ENCODE results near the gene FFAR1.

Gene FFAR1, protein sequence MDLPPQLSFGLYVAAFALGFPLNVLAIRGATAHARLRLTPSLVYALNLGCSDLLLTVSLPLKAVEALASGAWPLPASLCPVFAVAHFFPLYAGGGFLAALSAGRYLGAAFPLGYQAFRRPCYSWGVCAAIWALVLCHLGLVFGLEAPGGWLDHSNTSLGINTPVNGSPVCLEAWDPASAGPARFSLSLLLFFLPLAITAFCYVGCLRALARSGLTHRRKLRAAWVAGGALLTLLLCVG (N-terminal part only)

DNA sequence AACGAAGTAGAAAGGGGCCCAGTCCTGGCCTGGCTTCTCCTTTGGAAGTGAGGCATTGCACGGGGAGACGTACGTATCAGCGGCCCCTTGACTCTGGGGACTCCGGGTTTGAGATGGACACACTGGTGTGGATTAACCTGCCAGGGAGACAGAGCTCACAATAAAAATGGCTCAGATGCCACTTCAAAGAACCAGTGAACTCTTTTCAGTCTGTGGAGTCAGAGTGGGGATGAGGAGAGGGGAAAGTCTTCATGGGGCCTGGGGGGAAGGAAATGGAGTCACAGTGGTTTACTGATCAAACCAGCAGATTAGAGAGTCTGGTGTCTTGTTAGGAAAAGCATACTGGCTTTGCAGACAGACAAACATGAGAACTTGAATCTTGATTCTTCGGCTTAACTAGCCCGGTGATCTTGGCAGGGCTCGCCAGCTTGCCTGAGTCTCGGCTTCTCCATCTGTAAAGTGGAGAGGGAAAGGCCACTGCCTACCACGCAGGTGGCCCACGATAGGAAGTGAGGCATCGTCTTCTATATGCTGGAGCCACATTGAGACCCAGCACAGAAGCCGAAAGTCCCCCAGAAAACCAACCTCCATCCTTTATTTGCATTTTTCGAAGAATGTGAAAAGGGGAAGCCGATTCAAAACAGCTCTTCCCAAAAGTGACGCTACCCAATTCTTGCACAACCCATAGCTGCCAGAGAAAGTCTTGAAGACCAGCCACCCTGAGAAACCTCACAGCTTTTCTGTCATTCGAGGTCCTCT lies at the start of gene FFAR1:
Gene FFAR1 (plus strand): TSS at position 732 of the 759 bp plus-strand sequence. CDS start 3,650 bp downstream, outside the sequence.
- DNase-seq, result peak; percentile 73

DNA sequence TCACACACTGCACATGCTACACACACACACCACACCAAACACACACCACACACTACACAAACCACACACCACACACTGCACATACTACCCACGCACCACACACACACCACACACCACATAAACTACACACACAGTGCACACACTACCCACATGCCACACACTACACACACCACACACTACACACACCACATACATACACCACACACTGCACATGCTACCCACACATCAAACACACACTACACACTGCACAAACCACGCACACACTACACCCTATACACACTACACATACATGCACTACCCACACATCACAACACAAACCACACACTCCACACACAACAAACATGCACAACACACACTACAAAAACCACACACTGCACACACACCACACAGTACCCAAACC lies 49.8 kb upstream of the FFAR1 start:
- no peak for DNase-seq

DNA sequence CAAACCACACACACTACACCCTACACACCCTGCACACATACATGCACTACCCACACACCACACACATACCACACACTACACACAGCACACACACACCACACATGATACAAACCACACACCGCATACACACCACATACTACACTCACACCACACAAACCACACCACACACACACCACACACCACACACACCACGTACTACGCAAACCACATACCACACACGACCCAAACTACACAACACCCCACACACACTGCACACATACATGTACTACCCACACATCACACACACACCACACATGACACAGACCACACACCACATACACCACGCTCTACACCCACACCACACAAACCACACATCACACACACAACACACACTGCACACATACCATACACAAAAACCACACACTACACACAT lies 49.1 kb upstream of the FFAR1 start:
- DNase-seq, result no peak

DNA sequence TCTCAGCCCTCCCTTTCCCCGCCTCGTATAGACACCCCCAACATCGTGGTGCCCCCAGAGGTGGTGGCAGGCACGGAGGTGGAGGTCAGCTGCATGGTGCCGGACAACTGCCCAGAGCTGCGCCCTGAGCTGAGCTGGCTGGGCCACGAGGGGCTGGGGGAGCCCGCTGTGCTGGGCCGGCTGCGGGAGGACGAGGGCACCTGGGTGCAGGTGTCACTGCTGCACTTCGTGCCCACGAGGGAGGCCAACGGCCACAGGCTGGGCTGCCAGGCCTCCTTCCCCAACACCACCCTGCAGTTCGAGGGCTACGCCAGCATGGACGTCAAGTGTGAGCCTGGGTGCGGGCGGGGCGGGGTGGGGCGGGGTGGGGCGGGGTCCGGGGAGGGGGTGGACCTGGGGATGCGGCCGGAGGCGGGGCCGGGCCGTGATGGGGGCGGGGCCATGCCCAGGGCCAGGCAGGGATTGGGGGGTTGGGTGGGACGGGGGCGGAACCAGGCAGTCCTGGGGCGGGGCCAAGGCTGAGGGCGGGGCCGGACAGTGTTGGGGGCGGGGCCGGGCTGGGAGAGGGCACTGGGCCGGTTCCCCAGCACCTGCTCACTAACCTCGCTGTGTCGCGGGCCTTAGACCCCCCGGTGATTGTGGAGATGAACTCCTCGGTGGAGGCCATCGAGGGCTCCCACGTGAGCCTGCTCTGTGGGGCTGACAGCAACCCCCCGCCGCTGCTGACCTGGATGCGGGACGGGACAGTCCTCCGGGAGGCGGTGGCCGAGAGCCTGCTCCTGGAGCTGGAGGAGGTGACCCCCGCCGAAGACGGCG lies 48.0 kb upstream of the FFAR1 start:
- no peak for DNase-seq

DNA sequence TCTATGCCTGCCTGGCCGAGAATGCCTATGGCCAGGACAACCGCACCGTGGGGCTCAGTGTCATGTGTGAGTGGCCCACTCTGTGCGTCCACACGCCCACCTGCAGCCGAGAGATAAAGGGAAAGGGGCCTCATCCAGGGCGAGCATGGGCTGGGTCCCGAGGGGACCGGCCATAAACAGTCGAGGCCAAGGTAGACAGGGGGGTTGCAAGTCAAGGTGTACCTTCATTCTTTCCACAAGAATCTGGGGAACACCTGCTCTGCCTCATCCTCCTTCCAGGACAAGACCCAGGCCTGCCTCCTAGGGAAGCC lies 47.4 kb upstream of the FFAR1 start:
- no peak for DNase-seq

DNA sequence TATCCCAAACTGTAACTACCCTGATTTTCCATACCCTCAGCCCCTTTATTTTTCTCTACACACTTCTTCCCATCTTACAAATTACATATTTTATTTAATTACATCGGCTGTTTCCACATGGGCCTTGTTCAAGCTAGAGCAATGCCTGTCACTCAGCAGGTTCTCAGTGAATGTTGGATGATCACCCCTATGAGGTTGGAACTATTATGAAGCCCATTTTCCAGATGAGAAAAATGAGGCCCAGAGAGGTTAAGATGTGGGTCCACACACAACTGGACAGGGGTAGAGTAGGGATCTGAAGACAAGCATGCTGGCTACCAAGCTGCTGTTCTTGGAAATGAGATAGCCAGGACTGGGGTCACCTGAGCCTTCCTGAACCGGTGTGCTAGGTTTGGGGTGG lies 45.7 kb upstream of the FFAR1 start:
- no peak for DNase-seq

DNA sequence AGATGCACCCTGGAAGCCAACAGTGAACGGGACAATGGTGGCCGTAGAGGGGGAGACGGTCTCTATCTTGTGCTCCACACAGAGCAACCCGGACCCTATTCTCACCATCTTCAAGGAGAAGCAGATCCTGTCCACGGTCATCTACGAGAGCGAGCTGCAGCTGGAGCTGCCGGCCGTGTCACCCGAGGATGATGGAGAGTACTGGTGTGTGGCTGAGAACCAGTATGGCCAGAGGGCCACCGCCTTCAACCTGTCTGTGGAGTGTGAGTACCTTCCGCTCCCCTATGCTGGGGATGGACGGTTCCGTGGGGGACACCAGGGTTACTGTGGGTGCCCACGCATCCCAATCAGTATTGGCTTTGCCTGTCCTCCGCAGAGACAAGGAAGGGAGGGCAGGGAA lies 45.3 kb upstream of the FFAR1 start:
- DNase-seq, result no peak

DNA sequence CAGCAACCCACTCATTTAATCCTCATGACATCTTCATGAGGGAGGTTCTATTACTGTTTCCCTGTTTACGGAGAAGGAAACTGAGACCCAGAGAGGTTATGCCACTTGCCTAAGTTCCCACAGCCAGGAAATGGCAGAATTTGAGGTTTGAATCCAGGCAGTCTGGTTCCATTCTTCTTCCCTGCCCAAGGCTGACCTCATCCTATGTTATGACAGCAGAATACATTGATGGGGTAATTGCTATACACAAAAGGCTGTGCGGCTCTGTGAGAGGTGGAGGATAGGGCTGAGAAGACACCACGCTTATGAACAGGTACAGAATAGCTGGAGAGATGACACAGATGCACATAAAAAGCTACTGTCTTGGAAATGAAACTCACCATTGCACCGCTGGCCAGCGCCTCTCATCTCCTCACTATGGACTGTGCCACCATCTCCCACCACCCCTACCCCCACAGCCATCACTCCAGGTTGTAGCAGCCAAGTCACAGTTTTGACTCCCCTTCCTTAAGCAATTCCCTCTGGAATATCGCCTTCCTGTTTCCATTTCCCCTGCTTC lies 44.3 kb upstream of the FFAR1 start:
- no peak for DNase-seq

DNA sequence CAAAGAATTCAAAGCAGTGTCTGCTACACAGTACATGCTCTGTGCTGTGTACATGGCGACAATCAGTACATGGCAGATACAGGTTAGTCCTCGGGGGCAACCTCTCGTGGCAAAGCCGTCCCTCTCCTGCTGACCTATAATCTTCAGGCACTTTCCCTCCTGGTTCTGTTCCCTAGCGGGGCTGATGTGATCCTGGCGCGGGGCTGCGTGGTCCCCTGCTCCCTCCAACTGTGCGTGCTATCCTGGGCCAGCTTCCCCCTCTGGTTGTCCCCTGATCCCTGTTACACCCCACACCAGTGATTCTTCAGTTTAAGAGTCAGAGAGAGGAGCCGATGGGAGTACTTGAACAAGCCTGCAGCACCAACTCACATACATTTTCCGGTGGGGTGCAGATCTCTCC lies 43.7 kb upstream of the FFAR1 start:
- no peak for DNase-seq

DNA sequence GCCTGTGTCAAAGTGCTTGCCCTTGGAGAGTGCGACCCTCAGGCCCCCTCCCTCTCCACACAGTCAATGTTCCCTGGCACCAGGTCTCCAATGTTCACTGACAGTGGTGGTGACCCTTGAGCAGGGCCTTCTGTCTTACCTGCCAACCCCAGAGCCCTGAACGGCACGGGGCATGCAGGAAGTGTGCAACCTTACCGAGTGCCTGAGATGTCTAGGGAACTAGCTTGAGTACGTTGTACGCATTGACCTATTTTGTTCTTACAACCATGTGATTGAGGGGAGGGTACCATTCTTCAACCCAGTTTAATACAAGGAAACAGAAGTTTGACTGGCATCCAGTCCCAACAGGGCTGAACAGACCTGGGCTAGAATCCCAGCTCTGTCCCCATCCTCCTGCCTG lies 42.5 kb upstream of the FFAR1 start:
- DNase-seq, result no peak

DNA sequence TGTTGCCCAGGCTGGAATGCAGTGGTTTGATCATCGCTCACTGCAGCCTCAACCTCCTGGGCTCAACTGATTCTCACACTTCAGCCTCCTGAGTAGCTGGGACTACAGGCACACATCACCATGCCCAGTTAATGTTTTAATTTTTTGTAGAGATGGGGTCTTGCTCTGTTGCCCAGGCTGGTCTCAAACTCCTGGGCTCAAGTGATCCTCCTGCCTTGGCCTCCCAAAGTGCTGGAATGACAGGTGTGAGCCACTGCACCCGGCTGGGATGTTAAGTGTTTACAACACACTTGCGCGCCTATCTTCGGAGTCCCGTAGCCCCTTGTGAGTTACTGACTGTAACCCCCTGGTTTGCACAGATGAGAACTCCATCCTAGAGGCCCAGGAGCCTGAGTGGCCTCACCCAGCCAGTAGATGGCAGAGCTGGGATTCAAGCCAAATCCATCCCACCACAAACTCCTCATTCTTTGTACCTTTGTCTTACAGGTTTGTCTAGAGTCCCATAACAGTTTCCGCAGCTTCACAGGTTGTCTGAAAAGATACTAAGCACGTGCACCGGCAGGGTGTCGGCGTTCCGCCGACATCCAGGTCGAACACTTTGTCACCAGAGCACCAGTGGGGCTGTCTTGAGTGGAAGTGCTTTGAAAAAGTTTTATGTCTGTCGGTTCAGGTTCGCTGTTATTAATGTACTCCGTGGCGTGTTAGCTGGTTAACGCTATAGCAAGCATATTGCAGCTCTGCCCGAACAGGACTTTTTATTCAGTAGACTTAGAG lies 41.0 kb upstream of the FFAR1 start:
- peak; percentile 20 for DNase-seq

DNA sequence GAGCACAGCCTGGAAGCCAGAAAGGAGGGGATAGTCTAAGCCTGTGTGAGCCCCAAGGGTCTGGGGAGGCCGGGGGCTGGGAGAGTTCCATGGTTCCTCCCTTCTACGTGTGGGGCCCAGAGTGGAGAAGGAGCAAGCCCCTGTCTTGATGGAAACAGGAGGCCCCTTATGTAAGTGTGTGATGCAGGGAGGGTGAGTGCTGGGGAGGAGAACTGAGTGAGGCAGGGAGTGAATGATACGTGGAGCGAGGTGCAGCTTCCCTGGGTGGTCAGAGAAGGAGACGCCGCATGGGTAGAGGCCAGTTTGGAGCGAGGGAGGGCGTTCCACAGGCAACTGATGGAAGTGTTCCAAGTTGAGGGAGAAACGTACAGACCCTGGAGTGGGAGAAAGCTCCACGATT lies 39.8 kb upstream of the FFAR1 start:
- DNase-seq, result no peak

DNA sequence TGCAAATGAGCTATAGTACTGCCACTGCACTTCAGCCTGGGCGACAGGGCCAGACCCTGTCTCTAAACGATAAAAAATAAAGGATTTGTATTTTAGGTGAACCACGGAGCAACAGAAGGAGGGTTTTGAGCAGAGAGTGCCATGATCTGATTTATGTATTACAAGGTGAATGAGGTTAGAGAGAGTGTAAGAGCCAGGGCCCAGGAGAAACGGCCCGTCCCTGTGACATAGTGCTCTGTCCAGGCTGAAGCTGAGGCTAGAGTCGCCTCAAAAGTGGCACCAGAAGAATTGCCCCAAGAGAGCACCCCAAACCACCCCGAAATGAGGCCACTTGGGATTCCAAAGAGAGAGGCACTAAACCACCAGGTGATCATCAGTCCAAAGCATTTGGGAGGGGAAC lies 38.8 kb upstream of the FFAR1 start:
- no peak for DNase-seq

DNA sequence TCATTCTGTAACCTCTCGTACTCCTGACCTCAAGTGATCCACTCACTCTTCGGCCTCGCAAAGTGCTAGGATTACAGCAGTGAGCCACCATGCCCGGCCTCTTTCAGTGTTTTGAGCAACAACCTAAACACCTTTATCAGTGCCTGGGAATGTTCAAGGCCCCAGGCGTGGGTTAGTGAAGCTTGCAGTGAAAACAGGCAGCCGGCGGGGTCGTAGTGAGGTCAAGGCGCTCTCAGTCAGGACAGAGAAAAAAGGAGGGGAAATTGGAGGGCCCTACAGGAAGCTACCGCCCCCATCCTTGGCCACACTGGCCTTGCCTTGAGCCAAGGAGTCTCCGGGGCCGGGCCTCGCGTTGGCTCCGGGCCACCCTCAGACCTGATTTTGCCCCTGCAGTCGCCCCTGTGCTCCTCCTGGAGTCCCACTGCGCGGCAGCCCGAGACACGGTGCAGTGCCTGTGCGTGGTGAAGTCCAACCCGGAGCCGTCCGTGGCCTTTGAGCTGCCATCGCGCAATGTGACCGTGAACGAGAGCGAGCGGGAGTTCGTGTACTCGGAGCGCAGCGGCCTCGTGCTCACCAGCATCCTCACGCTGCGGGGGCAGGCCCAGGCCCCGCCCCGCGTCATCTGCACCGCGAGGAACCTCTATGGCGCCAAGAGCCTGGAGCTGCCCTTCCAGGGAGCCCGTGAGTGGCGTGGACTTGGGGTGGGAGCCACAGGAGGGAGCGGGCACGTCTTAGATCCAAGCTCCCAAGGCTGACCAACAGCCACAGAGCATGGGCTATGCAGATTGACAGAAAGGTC lies 38.0 kb upstream of the FFAR1 start:
- no peak for DNase-seq

DNA sequence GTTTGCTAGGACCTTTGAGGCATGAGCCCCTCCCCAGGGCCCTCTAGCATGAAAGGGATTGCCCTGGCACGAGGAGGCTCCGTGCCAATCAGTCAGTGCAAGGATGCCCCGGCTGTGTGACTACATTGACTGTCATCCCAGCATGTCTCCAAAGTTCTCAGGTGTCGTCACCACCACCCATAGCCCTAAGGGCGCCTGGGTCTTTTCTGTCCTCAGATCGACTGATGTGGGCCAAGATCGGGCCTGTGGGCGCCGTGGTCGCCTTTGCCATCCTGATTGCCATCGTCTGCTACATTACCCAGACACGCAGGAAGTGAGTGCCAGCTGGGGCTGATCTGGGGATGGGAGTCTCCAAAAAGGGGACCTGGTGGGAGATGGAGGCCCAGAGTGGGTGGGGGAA lies 37.4 kb upstream of the FFAR1 start:
- DNase-seq, result no peak

DNA sequence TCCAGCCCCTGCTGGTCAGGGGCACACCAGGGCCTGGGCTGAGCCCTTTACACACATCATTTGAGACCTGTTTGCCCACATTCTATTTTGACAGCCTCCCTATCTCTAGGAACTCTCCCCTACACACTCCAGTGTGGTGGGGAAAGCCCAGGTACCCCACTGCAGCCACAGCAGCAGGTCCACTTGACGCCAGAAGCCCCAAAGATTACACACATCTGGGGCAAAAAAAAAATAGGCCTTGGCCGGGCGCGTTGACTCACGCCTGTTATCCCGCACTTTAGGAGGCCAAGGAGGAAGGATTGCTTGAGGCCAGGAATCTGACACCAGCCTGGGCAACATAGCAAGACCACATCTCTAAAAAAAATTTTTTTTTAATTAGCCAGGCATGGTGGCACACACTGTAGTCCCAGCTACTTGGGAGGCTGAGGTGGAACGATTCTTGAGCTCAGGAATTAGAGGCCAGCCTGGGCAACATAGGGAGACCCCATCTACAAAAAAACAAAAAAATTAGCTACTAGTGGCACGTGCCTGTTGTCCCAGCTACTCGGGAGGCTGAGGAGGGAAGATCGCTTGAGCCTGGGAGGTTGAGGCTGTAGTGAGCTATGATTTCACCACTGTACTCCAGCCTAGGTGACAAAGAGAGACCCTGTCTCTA lies 36.8 kb upstream of the FFAR1 start:
- DNase-seq, result no peak

DNA sequence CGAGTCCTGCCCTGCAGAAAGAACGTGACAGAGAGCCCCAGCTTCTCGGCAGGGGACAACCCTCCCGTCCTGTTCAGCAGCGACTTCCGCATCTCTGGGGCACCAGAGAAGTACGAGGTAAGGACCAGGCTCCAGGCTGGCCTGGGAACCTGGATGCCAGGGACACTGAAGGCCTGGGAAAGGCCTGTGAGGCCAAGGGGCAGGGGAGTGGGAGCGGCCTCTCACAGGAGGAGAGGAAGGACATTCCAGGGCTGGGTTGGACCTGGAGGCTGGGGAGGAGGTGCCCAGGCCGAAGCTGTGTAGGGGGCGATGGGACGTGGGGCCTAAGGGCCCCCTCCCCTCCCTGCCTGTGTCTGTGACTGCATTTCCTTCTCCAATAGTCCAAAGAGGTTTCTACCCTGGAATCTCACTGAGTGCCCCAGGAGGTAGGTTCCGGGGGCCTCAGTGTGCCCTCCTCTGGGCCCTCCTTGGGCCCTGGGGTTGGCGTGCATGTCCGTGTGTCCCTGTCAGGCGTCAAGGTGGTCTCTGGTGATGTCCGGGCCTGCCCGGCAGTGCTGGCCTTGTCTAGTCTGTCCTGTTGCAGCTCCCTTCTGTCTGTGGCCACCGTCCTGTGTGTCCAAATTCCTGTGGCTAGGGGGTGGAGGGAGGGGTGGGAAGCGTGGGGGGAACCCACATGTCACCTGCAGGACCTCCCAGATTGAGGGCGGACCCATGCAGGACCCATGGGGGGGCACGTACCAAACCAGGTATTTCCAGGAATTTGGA lies 35.6 kb upstream of the FFAR1 start:
- DNase-seq, result no peak

DNA sequence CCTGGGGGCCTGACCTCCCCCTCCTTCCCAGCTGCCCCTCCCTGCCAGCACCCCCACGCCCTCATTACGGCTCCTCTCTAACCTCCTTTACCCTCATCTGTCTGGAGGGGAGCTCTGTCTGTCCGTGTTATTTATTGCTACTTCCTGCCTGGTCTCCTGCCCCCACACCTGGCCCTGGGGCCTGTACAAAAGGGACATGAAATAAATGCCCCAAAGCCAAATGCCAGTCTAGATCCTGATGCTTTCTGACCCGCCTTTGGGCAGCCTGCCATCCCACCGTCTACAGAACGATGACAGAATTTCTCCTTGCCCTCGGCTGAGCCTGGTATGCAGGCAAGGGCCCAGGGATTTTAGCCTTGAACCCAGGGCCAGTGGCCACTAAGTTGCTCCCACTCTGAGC lies 34.1 kb upstream of the FFAR1 start:
- no peak for DNase-seq

DNA sequence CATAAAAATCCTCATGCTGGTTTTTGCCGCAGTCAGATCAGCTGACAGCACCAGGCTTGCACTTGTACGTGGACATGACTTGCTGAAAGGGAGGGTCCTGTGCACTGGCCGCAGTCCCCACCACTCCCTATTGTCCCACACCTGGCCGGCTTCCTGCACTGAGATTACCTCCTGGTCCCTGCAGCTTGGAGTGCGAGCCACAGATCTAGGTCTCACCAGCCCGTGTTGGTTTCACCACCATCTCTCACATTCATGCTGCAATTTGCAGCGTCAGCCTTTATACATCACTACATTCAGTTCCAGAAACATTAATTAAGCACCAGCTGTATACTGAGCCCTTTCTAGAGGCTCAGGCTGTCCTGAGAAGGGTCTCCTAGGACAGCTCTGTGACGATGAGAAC lies 33.7 kb upstream of the FFAR1 start:
- no peak for DNase-seq

DNA sequence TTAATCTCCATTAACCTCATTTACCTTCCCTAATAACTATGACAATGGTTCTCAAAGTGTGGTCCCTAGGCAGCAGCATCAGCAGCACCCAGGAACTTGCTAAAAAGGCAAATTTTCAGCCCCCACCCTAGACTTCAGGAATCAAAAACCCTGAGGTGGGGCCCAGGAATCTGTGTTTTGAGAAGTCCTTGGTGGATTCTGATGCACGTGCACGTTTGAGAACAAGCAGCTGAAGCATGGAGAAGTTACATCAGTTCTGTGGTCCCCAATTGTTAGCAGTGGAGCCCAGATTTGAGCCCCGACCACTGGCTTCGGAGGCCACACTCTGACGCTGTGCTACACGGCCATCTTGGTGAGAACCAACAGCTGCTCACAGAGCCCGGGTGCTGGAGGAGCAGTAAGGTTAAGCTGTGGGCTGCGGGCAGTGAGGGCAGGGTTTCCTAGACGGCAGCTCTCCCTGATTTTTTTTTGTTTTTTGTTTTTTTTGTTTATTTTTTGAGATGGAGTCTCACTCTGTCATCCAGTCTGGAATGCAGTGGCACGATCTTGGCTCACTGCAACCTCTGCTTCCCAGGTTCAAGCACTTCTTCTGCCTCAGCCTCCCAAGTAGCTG lies 32.7 kb upstream of the FFAR1 start:
- DNase-seq, result no peak
